NCI-H748 treated with DMSO at 0.1 percent for 48 hours (cell line): ENCODE measurements around the gene CYP1A2.
"Not testable (repeated sequence)": the region's sequence is repeated elsewhere in the genome, so short reads cannot be mapped to it uniquely, and the experiment has no call there.

ENCODE experiments used
- DNase-seq: peaks from one replicate; lab custom pipeline; 2025; lab: John Stamatoyannopoulos, UW

CYP1A2 gene

GRCh38 chr15:74738239-74738638, 10.4 kb upstream of the CYP1A2 start:
- not testable (repeated sequence) for DNase-seq

GRCh38 chr15:74742422-74742821, 6.2 kb upstream of the CYP1A2 start:
- DNase-seq = no peak

GRCh38 chr15:74746389-74746788, 2.3 kb upstream of the CYP1A2 start:
- DNase-seq = no peak

GRCh38 chr15:74749832-74750231, 1.2 kb downstream of the CYP1A2 start:
- DNase-seq = no peak

- DNase-seq = no peak
Measured at GRCh38 chr15:74750751-74751150, 2.1 kb downstream of the CYP1A2 start.

GRCh38 chr15:74752011-74752410, 3.4 kb downstream of the CYP1A2 start:
- no peak for DNase-seq

GRCh38 chr15:74752531-74752930, 3.9 kb downstream of the CYP1A2 start:
- DNase-seq = no peak

- no peak for DNase-seq
Measured at GRCh38 chr15:74754593-74755215, 6.1 kb downstream of the CYP1A2 start.

GRCh38 chr15:74758736-74759135, 10.1 kb downstream of the CYP1A2 start:
- DNase-seq = no peak

GRCh38 chr15:74762791-74763150, 14.1 kb downstream of the CYP1A2 start:
- DNase-seq = no peak

GRCh38 chr15:74763416-74763815, 14.8 kb downstream of the CYP1A2 start:
- no peak for DNase-seq

GRCh38 chr15:74767167-74768098, 18.8 kb downstream of the CYP1A2 start:
- DNase-seq = no peak

- no peak for DNase-seq
Measured at GRCh38 chr15:74768099-74768770, 19.6 kb downstream of the CYP1A2 start.

GRCh38 chr15:74768771-74769342, 20.2 kb downstream of the CYP1A2 start:
- DNase-seq = peak; percentile 16

- DNase-seq = no peak
Measured at GRCh38 chr15:74769463-74770025, 20.9 kb downstream of the CYP1A2 start.

GRCh38 chr15:74770211-74770903, 21.7 kb downstream of the CYP1A2 start:
- DNase-seq = no peak

- no peak for DNase-seq
Measured at GRCh38 chr15:74773329-74773728, 24.7 kb downstream of the CYP1A2 start.

GRCh38 chr15:74773731-74774252, 25.1 kb downstream of the CYP1A2 start:
- no peak for DNase-seq

- no peak for DNase-seq
Measured at GRCh38 chr15:74775132-74775562, 26.5 kb downstream of the CYP1A2 start.

GRCh38 chr15:74775894-74776293, 27.2 kb downstream of the CYP1A2 start:
- no peak for DNase-seq
